NT2/D1 (cell line): ENCODE data around the gene SURF6.

Experiments used
- SUZ12 ChIP-seq: IDR thresholded peaks from 2 replicates; pipeline ENCODE4 v1.6.1; 2011; ENCODE audit not compliant: insufficient read length, insufficient read depth; ENCODE audit errors: extremely low read depth
- YY1 ChIP-seq: IDR thresholded peaks from 2 replicates; pipeline ENCODE4 v1.6.1; 2011; ENCODE audit not compliant: insufficient read length, insufficient read depth
- ZNF274 ChIP-seq: IDR thresholded peaks from 2 replicates; pipeline ENCODE4 v1.6.1; 2011; ENCODE audit warnings: mild to moderate bottlenecking, low read depth, low read length

GRCh38 chr9:133372144-133372543 is 36.2 kb upstream of the SURF6 start:
- TF ChIP-seq ZNF274 (no peak), YY1 (no peak), SUZ12 (no peak)
